A549 (cell line): ENCODE measurements around the gene PARD6G.

Experiments
- CEBPB ChIP-seq, 2 experiments: fragments of >200 bp in 1 of 2; sonication (Bioruptor Twin) in 1 of 2; formaldehyde crosslinking in 1 of 2; IDR thresholded peaks; 2 replicates each; pipeline ENCODE4 v1.6.1; 2012 to 2016
- CTCF ChIP-seq: fragments of >200 bp; sonication (Bioruptor Twin); formaldehyde crosslinking; IDR thresholded peaks from 3 replicates; pipeline ENCODE4 v1.5.1; 2016
- EHMT2 ChIP-seq: fragments of 200-600 bp; sonication (generic); IDR thresholded peaks from 2 replicates; pipeline ENCODE4 v1.6.1; 2016; ENCODE audit warnings: antibody characterized with exemption, low read depth, mild to moderate bottlenecking, moderate library complexity
- FOXS1 ChIP-seq: fragments of 250-450 bp; sonication (Bioruptor Pico); IDR thresholded peaks from 2 replicates; pipeline ENCODE4 v1.5.0; 2020; ENCODE audit warnings: mild to moderate bottlenecking, moderate library complexity
- MAZ ChIP-seq: fragments of 150-350 bp; IDR thresholded peaks from 2 replicates; pipeline ENCODE4 v1.6.1; 2014; ENCODE audit warnings: antibody characterized with exemption, low read depth, low read length, borderline replicate concordance
- NFE2L2 ChIP-seq: fragments of 150-350 bp; conservative IDR thresholded peaks from 2 replicates; pipeline ENCODE4 v1.6.1; 2014; ENCODE audit warnings: low read length
- POLR2A ChIP-seq: IDR thresholded peaks from 2 replicates; pipeline ENCODE4 v1.6.1; 2012; ENCODE audit warnings: mild to moderate bottlenecking, low read length
- ZNF302 ChIP-seq: fragments of 250-450 bp; sonication (Bioruptor Pico); IDR thresholded peaks from 2 replicates; pipeline ENCODE4 v1.9.0; 2021; ENCODE audit warnings: inconsistent platforms, mild to moderate bottlenecking, moderate library complexity

GRCh38 chr18:80171054-80171872 is 76.1 kb downstream of the PARD6G start:
- TF ChIP-seq CEBPB (IDR thresholded peaks at IDR 0.05) (no peak), CTCF (peak; percentile 76), NFE2L2 (no peak), MAZ (no peak), FOXS1 (CRISPR knock-in tag) (no peak), POLR2A (no peak), ZNF302 (CRISPR knock-in tag) (no peak), EHMT2 (no peak)
